ENCODE results near the gene ZBTB34.

ZBTB34 gene

DNA sequence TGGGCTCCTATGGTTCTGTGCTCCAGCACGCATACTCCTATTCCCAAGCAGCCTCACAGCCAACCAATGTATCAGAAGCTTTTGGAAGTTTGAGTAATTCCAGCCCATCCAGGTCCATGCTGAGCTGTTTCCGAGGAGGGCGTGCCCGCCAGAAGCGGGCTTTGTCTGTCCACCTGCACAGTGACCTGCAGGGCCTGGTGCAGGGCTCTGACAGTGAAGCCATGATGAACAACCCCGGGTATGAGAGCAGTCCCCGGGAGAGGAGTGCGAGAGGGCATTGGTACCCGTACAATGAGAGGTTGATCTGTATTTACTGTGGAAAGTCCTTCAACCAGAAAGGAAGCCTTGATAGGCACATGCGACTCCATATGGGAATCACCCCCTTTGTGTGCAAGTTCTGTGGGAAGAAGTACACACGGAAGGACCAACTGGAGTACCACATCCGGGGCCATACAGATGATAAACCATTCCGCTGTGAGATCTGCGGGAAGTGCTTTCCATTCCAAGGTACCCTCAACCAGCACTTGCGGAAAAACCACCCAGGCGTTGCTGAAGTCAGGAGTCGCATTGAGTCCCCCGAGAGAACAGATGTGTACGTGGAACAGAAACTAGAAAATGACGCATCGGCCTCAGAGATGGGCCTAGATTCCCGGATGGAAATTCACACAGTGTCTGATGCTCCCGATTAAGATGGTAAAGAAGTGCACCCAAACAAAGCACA is 19.9 kb downstream of the ZBTB34 start:
- no peak for DNase-seq

DNA sequence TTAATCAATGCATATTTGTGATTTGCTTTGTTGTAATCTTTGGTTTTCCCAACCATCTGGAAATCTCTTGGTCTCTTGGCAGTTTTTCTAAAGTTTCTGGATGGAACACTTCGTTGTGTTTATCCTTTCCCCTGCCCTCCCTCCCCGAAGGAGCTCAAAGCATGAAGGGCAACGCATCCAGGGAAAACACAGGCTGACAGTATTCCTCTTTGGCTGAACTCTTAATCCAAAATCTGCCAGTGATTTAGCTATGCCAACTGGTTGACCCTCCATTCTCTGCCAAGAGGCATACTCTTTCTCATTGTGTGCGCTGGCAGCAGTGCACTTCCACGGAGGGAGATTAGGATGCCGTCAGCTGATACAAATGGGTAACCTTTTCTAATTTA is 20.5 kb downstream of the ZBTB34 start:
- DNase-seq = no peak

DNA sequence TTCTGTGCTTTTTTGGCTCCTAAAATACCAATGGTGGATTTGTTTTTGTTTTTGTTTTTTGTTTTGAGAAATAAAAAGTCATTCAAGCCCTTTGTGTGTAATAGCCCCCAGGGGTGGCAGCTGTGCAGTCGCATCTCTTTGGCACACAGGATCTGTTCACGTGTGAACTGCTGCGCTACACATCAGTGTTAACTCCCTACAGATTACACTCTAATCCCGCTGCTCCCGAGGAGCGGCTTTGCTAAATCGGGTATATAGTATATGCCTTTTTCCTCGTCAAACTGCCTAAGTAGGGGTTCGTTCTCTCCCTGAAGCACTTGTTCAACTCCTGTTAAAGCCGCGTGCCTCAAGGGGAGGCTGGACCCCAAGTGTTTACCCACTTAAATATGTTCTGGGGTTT is 22.3 kb downstream of the ZBTB34 start:
- DNase-seq = no peak

DNA sequence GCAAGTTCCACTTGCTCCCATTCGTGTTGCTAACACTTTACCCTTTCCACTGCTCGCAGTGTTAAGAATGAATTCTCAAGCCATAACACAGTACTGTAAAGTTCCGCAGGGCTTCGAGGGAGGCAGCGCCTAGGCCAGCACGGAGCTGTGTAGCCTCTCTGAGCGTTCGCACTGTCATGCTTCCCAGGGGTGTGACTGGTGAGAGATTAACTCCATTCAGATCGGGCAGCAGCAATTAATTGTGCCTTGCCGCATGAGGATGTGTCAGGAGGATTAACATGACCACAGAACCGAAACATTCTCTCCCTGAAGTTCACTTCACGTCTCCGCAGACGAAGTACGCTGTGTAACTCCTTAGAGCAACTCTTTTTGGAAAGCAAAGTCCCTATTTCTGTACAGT is 23.2 kb downstream of the ZBTB34 start:
- no peak for DNase-seq

DNA sequence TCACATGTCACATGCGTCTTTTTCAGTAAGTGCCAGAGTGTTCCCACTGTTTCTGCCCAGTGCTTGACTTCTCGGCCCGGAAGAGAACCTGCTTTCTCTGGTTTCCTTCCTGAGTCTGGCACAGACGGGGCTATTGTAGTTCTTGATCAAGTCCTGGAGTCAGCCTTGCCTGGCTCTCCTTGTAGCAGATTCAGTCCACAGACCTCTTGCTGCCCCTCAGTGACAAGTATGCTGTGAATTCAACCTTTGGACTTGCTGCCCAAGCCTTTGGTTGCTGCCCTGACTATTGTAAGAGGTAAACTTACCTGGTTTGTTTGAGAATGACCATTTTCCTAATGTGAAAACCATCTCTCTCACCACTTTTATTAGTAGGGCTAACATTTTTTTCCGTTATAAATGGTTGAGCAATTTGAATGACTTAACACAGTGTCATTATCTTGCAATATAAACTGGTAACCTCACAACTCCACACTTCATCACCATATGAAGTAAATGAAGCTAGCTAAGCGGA is 24.7 kb downstream of the ZBTB34 start:
- DNase-seq = peak; percentile 12 to 44

DNA sequence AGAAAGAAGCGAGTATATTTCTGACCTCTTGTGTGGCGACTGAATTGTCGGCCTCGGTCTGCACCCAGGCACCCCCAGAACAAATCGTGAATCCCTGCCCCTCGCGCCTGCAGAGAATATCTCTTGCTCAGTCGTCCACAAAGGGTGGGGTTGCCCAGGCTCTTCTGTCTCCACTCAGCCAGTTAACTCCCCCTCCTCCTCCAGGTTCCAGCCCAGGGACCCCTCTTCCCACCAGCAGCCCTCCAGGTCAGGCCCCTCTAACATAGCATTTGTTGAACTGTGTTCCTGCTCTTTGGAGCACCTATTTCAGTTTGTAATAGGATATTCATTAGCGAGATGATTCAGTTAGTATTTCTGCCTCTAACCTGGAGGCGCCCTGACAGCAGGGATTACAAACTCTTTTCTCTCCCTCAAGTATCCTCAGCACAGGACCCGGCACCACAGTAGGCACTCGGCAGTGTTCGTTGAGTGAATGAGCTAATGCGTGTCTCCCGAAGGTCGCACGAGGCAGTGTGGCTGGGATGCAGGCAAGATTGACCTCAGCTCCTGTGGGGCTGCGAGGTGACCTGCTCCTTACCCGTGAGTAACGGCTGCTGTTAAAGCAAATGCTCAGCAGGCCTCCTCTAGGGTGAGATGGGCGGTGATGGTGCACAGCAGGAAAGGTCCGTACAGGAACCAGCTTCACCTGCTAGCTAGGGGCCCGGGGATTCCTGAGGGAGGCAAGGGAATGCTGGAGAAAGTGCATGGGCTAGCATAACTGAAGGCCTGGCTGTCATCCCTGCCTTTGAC is 25.8 kb downstream of the ZBTB34 start:
- DNase-seq = no peak

DNA sequence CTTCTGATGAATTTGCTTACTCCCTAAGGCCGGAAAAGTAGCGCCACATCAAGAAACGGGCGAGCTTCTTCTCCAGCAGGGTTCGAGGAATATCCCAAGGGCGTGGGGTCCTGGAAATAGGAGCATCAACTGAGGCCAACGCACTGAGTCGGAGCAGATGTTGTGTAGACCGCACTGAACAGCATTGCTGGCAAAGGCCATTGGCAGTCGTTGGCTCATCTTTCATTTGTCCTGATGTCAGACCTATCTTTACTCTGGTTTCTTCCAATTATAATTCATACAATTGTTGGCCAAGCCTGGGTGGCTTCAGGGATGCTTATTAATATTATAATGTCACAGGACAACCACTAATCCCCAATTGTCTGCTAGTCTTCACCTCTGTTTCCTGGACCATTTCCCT is 26.5 kb downstream of the ZBTB34 start:
- no peak for DNase-seq

DNA sequence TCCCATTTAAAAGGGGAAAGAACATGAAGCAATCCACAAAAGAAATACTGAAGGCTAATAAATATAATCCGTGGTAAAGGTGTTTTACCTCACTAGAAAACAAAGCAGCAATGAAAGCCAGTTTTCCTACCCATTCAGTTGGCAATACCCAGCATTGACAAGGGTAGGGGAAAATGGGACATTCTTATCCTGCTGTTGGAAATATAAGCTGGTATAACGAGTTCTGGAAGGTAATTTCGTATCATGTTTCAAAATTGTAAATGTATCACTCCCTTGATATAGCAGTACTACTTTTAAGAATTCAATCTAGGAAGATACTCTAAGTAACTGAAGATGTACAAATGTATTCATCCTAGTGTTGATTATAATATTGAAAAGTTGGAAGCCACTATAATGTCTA is 31.2 kb downstream of the ZBTB34 start:
- no peak for DNase-seq

DNA sequence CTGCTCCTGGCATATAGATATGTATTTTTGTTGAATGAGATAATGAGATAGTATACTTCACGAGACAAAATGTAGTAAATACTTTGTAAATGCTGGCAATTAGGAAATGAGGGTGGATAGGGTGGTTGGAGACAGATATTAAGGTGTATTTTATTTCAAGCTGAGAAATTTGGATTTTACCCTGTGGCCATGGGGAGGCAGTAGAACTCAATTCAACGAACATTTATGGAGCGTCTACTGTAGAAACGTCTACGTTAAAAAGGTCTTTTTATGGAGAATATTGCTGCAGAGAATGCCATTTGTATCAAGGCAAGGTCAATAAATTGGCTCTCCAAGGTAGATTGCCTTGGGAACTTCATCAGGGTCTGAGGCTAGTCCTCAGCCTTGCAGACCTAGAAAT is 32.6 kb downstream of the ZBTB34 start:
- DNase-seq = no peak

DNA sequence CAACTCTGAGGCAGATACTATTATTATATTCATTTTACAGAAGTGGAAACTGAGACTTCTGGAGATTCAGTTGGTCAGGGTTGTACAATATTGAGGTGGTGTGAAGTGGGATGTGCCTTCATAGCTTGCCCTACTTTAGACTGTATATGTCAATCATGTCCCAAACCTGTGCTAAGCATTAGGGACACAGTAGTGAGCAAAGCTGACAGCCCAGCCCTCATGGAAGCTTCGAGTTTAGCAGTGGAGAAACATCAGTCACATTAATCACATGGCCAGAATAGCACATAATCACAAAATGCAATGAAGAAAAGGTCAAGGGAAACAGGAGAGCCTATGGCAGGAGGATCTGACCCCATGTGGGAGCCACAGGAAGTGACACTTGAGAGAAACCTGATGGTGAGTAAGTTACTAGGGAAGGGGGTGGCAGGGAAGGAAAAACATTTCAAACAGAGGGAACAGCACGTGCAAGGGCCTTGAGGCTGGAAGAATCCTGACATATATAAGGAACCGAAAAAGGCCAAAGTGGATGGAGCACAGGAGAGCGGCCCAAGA is 33.7 kb downstream of the ZBTB34 start:
- DNase-seq = peak in 1 of 2 donors; percentile 52

DNA sequence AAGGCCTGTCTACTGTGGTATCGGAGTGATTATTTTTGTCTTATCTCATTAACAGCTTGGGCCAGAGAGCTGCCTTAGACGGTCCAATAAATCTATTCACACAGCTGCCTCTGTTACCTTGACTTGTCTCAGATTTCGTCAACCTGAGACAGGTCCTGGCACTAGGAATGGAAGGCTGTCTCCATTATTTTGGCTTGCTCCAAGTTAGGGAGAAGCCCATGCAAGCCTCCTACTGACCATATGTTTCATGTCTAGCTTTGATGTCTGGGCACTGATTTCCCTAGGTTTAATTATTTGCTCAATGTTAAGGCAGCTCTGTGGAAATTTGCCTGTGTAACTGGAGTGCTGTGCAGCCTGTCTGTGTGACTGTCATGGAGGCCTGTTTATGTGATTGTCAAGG is 41.8 kb downstream of the ZBTB34 start:
- DNase-seq = no peak

DNA sequence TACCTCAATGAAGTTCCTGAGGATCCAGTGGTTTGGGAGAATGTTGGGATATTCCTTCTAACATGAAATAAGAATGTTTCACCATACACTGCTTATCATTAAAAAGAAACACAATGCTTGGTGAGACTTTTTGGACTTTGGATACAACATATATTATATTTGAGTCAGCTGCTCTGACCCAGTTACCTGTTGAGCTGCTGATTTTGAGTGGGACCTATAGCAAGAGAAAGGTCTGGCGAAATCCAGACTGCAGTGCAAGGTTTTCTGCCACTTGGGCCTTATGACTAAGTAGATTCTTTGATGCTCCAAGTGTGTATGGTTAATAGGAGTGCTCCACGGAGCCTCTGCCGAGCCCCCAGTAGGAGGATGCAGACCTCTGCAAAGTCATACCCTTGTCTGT is 44.1 kb downstream of the ZBTB34 start:
- no peak for DNase-seq

DNA sequence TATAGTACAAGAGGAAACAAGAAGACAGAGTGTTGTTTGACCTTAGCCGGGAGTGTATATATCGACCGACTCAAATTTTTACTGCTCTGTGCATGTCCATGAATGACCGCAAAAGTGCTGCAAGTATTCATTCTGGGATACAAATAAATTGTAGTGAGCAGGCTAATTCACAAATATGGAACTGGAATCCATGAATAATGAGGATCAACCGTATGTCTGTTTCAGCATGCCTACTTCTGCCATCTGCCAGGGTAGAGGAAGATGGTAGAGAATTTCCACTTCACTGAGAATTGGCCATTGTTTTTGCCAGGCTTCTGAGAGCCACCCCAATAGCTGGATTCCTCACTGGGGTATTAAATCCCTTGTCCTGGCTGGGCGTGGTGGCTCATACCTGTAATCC is 45.7 kb downstream of the ZBTB34 start:
- DNase-seq = no peak

DNA sequence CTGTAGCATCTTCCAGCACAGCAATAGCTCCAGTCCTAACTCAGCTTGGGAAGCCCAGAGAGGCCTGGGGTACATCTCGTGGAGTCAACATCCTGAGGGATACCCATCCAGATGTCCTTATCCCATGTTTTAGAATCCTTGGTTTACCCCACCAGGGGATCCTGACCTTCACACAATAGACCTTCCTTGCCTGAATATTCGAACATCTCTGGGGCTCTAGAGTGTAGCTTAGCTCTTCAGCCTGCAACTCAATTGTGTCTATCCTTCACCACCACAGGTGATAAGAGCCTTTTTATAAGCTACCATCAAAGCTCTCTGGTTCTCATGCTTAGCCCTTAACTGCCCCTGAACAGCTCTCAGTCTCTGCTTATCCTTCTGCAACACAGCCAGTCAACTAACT is 46.6 kb downstream of the ZBTB34 start:
- no peak for DNase-seq

DNA sequence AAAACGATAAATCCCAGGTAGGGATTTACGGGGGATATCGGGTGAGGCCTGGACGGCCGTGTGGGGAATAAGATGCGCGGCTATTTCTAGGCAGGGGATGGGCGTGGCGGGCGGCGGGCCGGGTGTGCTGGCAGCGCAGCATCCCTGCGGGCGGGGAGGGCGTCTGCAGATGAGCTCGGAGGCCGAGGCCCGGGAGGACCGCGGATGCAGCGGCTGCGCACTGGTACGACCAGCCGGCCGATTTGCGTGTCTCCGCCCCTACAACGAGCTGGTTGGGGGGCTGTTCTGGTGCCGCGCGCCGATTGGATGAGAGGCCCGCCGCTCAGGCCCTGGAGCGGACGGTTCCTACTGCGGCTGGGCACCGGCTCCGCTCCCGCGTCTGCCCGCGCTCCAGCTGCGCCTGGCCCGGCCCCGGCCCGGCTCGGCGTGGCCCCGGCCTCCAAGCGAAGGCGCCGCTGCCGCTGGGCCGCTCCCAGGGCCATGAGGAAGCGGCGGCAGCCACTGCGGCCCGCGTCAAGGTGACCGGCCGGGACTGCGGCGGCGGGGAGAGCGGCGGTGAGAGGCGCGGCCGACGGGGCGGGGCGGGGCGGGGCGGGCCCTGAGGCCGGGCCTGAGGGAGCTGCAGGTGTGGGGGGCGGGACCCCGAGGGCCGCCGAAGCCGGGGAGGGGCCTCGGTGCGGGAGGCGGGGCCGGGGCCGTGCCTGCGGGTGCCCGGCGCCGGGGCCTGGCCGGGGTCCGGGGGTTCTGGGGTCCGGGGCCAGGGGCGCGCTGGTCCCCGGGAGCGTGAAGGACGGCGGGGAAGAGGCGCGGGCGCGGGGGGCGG is 54.2 kb downstream of the ZBTB34 start, which contains the start of gene RALGPS1:
Gene RALGPS1, plus strand, starts transcription at position 325 of the 823 bp plus-strand sequence. CDS start 47,508 bp downstream, outside the sequence.
- DNase-seq = peak; percentile 93

DNA sequence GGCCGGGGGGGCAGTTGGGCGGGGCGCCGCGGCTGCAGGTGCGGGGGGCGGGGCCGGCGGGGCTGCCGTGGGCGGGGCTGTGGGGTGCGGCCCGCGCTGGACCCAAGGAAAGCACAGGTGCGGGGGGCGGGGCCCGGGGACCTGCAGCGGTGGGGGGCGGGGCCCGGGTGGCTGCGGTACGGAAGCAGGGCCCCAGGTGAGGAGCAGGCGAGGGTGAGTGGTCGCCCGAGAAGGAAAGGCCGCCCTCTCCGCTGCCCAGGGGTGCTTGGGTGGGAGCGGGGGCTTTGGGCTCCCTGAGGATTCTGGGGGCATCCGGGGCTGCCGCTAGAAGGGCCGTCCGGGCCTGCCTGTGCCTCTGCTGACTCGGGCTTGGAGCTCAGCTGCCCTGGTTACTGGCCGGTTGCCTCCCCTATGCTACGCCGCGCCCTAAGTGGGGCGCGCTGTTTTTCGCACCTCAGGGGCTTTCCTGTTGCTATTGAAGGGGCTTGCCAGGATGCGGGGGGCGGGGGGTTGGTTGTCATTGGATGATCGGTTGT is 54.9 kb downstream of the ZBTB34 start:
- DNase-seq = no peak

DNA sequence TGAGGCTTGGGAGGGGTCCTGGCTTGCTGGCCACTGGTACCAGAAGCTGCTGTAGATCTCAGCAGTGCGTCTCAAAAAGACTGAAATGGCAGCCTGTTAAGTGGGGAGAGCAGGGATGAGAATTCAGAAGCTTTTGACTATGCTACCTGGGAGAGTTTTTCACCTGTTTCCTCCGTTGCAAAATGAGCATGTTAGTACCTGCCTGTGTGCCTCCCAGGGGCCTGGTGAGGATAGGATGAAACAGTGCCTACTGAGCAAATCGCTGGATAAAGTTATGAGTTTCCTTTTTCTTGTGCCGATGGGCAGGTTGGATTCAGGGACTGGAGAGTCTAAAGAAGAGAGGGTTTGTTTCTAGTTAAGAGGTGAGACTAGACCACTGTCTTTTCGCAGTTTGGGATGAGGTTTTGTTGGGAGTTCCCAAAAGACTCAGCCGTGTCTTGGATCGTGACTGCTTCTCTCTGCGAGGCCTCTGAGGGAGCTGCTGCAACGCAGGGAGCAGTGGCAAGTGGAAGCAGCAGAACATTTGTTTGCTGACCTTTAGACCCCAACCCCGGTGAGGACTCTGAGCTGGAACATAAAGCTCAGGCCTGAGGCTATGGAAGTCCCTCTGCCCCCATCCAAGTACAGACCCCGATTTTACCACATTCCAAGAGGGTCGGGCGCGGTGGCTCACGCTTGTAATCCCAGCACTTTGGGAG is 55.6 kb downstream of the ZBTB34 start:
- DNase-seq = no peak

DNA sequence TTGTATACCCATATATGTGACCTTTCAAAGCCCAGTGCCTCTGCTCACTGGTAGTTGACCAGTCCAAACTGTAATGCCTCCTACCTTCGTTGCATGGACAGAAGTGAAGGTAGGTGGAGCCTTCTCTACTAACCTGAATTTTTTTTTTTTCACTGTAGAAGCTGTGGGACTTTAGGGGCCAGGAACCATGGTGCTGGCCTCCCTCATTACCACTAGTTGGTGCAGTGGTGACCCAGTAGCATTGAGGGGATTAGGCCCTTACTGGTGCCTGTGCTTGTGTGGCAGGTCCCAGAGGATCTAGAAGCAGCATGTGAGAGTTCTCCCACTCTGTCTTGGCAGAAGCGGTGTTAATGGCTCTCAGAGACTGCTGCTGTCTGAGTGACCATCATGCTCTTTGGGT is 56.5 kb downstream of the ZBTB34 start:
- no peak for DNase-seq

DNA sequence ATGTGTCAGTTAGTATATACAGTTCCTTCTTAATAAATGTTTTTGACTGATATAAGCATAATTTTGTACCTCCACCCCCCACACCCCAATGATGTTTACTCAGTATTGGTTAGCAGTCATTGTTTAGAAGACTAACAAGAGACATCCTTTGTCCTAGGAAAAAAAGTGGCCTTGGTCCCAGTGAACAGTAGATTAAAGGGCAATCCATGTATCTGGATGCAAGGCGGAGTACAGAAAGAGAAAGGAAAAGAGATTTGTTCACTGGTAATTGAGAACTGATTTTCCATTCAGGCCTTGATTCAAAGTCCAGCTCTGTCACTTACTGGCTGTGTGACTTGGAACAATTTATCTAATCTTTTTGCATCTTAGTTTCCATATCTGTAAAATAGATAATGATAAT is 58.8 kb downstream of the ZBTB34 start:
- DNase-seq = no peak

DNA sequence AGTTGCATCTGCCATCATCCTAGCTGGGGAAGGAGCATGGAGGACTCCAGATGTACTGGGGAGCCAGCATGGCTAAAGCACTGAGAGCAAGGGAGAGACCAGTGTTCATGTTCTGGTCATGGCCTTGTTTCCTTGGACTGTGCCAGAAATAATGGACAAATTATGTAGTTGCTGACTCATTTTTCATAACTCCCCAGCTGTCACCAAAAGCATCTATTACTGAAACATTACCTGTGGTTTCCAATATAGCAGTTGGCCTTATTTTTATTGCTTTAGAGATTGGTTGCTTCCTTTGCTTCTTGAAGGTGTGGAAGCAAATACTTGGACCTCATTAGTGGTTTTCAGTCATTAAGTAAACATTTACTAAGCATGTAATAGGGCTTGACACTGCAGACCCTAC is 65.4 kb downstream of the ZBTB34 start:
- no peak for DNase-seq

DNA sequence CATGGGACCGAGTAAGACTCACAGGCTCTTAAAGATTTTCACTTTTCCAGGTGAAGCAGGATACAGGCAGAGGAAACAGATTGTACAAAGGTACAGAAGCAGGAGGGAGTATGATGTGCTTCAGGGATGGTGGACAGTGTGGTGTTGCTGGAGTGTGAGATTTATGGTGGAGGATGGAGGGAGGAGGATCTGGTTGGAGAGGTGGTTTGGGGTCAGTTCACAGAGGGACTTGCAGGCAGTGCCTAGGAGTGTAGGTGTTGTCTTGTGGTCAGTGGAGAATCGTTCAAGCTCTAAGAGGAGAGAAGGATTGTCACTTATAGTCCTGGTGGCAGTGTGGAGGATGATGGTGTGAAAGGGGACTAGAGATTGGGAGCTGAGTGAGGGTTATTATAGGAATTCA is 65.9 kb downstream of the ZBTB34 start:
- DNase-seq = no peak

DNA sequence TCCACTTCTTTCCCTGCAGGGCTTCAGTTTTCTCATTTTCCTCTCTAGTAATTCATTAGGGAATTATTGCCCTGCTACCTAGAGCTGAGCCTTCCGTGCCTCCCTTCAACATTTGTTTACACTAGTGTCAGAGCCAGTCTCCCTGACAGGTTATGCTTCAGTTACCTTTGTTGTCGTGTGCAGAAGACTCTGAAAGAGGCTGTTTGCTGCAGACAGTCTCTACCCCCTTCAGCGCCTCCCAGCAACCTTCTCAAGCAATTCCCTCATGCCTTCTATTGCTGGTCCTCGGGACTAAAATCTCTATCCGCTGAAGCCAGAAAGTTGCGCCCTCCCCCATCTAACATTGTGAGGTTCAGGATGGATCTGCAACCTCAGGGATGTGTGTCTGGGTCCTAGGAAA is 67.0 kb downstream of the ZBTB34 start:
- no peak for DNase-seq
